IPS DF 4.7 (cell line): ENCODE measurements around the gene IRX2.

ENCODE experiments used
- DNase-seq: peaks from one replicate; pipeline ENCODE4 v3.0.0-alpha.2; 2013; ENCODE audit warnings: low spot score; ENCODE audit errors: extremely low read depth

The IRX2 gene

DNA sequence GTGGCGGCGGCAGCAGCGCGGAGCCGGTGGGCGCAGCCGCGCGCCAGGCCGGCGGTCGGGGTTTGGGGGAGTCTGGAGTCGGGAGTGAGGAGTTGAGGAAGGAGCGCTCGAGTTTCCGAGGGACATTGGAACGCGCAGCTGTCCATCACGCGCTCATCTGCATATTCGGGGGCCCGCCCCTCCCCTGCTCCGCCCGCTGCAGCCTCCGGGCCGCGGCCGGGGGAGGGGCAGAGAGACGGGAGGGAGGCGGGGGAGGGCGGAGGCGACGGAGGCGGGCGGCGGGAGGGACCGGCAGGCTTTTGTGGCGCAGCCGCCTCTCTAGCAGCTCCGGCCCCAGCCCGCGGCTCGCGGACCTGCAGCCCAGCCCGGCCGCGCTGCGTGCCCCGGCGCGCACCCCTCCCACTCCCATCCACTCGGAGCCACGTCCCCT is at the start of gene IRX2:
Gene IRX2, minus strand, starts transcription at position 86 of the 430 bp plus-strand sequence. CDS start 264 bp downstream, outside the sequence.
- DNase-seq, result no peak

- DNase-seq, result no peak
These were observed 48.6 kb upstream of the IRX2 start for GRCh38 chr5:2800035-2800434.

GRCh38 chr5:2797981-2798380 is 46.5 kb upstream of the IRX2 start:
- DNase-seq, result no peak

- no peak for DNase-seq
These were observed 45.7 kb upstream of the IRX2 start for GRCh38 chr5:2797160-2797559.

DNA sequence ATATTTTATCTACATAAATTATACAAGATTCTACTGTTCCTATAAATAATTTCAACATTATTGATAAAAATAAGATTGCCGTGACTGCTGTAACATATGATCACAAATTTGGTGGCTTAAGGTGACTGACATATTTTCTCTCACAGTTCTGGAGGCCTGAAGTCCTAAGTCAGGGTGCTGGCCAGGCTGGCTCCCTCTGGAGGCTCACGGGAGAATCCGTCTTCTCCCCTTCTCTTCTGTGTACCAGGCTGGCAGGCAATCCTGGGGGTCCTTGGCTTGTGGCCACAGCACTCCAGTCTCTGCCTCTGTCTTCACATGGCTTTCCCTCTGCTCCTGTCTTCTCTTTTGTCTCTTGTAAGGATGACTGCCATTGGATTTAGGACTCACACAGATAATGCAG is 31.7 kb upstream of the IRX2 start:
- DNase-seq, result no peak

- DNase-seq, result no peak
These were observed 31.2 kb upstream of the IRX2 start for GRCh38 chr5:2782658-2783057.

- DNase-seq, result no peak
These were observed 29.1 kb upstream of the IRX2 start for GRCh38 chr5:2780421-2781171.

GRCh38 chr5:2779459-2779858 is 28.0 kb upstream of the IRX2 start:
- no peak for DNase-seq

- DNase-seq, result no peak
These were observed 25.1 kb upstream of the IRX2 start for GRCh38 chr5:2776337-2777302.

DNA sequence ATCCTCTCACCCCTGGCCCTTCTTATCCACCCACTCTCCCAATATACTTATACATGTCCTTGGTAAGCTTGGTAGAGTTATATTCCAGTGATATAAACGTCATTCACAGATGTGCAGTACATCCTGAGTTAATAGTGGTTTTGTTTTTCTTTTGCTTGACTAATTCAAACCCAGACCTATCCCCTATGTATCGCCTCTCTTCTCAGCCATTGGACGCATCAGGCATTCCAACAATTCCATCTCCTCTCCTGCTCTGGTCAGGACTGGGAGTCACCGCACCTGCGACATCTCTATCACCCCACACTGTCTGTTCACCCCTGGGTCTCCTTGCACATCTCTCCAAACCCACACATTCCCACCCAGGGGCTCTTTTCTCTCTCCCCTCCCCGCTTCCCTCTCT is 21.9 kb upstream of the IRX2 start:
- DNase-seq, result no peak

DNA sequence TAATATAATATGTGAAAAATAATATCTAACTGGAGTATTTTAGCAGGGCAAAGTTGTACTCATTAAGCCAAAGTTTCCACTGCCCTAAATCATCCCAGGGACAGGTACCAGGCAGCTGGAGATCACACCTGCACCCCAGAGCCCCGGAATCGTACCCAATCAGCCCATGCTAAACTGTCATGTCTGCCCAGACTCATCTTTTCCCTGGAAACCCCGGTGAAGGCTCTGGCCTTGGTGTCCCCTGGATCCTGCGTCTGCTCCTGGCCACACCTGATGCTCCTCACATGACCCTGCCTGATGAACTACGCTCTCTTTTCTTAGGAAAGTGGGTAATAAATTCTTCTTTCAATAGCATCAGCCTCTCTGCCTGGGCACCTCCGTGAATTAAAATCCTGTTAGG is 15.6 kb upstream of the IRX2 start:
- DNase-seq, result no peak

DNA sequence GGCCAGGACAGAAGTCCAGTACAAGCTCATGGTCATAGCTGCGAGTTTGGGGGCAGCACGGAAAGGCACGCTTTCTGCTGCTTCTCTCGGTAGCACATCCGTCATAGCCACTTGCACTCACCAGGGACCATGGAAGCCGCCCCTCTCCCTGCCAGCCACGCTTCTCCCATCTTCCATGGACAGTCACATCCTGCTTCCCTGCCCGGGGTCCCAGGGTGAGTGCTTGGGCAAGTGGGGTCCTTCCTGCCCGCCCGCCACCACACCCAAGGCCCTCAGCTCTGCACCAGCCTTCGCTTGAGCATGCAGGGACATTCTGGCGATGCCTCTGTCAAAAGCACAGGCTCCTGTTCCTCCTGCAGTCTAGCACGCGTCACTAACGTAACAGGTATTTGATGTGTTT is 13.1 kb upstream of the IRX2 start:
- DNase-seq, result no peak

DNA sequence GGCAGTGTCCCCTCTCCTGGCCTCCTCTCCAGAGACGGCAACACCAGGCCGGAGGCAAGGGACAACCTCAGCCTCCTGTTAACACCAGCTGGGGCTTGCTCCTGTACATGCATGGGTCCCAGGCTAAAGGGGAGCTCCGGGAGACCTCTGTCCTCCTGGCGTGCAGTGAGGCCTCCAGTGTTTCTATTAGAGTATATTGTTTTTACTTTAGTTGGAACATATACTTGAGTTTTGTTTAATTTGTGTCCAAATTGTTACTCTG is 12.0 kb upstream of the IRX2 start:
- DNase-seq, result no peak

DNA sequence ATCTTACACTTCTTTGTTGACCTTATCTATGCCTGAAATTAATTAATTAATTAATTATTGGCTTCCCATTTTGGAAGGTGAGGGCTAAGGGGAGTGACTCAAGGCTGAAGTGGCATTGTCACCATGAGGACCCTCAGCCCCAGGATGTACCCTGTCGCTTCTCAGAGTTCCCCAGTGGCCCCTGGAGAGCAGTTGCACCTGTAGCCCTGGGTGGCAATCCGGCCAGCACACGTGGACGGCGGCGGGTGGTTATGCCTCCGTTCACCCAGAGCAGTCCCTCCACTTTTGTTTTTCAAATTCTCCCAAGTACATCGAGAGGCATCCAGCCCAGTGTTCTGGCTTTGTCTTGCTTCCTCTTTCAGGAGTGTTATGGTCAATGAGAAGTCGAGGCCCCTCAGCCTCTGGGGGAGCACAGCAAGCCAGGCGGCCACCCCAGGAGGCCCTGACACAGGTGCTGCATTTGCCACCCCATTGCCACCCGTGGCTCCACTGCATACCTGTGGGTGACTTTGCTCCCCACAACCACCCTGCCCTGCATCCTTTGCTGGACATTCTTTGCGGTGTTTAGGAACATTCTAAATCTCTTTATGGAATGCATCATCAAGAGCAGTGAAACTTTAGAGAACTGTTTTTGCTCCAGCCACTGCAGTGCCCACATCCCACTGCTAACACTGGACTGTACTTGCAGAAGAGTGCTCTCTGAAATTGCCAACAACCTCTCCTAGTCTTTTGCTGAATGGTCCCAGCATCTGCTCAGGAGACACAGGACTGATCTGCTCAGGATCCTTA is 11.5 kb upstream of the IRX2 start:
- DNase-seq, result no peak

DNA sequence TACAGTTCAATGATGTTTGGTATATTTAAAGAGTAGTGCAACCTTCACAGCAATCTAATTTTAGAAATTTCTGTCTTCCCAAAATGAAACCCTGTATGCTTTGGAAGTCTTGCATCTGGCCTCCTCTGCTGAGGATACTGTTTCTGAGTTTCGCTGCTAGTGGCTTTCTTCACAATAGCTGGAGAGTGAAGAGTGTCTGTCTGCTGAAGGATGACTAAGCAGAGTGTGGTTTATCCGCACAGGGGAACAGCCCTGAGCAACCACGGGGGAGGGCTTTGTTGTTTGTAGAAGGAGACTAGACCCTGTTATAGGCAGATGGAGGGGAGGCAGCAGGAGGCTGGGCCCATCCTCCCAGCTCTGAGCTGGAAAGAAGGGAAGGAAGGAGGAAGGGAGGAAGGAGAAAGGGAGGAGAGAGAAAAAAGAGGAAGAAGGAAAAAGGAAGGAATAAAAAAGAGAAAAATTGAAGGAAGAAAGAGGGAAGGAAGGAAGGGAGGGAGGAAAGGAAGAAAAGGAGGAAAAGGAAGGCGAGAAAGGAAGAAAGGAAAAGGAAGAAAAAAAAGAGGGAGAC is 10.5 kb upstream of the IRX2 start:
- DNase-seq, result no peak

- no peak for DNase-seq
These were observed 8.4 kb upstream of the IRX2 start for GRCh38 chr5:2759696-2760461.

- no peak for DNase-seq
These were observed 7.6 kb upstream of the IRX2 start for GRCh38 chr5:2759091-2759490.

DNA sequence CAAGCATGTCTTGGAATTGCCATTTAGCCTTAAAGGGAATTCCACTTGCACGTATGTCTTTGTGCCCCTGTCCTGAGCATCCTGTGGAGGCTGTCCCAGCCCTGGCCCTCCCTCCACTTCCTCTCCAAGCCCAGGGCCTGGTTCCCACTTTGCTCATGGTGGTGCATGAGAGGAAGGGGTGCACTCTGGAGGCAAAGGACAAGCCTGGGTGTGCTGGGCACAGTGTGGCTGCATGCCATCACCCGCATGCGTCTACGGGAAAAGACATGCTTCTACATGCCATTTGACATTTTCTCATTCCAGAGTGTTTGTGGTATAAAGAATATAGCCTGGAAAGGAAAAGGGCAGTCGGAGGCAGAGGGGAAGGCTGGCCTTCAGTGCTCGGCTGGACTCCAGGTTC is 7.2 kb upstream of the IRX2 start:
- no peak for DNase-seq

- no peak for DNase-seq
These were observed 6.3 kb upstream of the IRX2 start for GRCh38 chr5:2757563-2758351.
